HEK293 (cell line): ENCODE results near the gene CERKL.

Experiments
- CTCF ChIA-PET: fragments of 350-600 bp; formaldehyde crosslinking; extraction: SDS; loops from one replicate; lab custom pipeline; 2021; ENCODE audit warnings: antibody characterized with exemption; lab: Yijun Ruan, JAX
- POLR2A ChIA-PET: fragments of 300-600 bp; formaldehyde crosslinking; extraction: SDS; loops from one replicate; lab custom pipeline; 2020; ENCODE audit warnings: antibody characterized with exemption, inconsistent platforms; lab: Yijun Ruan, JAX
- H3K27ac ChIP-seq: fragments of 200-500 bp; sonication (Bioruptor generic); 2 replicates; pipeline ENCODE4 v1.5.1; 2014; ENCODE audit warnings: low read depth, low read length, control low read depth, inconsistent platforms; ENCODE audit errors: extremely low read depth
- H3K36me3 ChIP-seq, 2 experiments: fragments of 200-500 bp in 1 of 2; sonication (Bioruptor generic) in 1 of 2; 1 replicate in 1 of 2; 2 replicates in 1 of 2; pipeline ENCODE4 v1.5.1; 2014 to 2017; ENCODE audit warnings: inconsistent platforms in 2 of 2, low read length in 2 of 2; ENCODE audit not compliant: control insufficient read depth in 2 of 2, insufficient read depth in 1 of 2
- H3K4me1 ChIP-seq: fragments of 200-500 bp; sonication (Bioruptor generic); 2 replicates; pipeline ENCODE4 v1.5.1; 2014; ENCODE audit warnings: mild to moderate bottlenecking, low read length, inconsistent platforms; ENCODE audit not compliant: control insufficient read depth, insufficient read depth
- H3K4me3 ChIP-seq: 2 replicates; pipeline ENCODE4 v1.5.1; 2011; ENCODE audit warnings: low read depth, mild to moderate bottlenecking, control low read depth, low read length, moderate library complexity
- H3K9me3 ChIP-seq: fragments of 200-500 bp; sonication (Bioruptor generic); 2 replicates; pipeline ENCODE4 v1.5.1; 2014; ENCODE audit warnings: low read depth, low read length, inconsistent platforms; ENCODE audit not compliant: control insufficient read depth, insufficient read depth
- EGR2 ChIP-seq: fragments of 450-650 bp; formaldehyde crosslinking; IDR thresholded peaks from 2 replicates; pipeline ENCODE4 v1.5.1; 2016; ENCODE audit warnings: low read depth, missing biosample characterization, missing genetic modification characterization
- FEZF1 ChIP-seq: fragments of 450-650 bp; formaldehyde crosslinking; IDR thresholded peaks from 2 replicates; pipeline ENCODE4 v1.5.1; 2016; ENCODE audit warnings: missing biosample characterization, missing genetic modification characterization
- IKZF3 ChIP-seq: fragments of 450-650 bp; IDR thresholded peaks from 2 replicates; pipeline ENCODE4 v1.5.0; 2018; ENCODE audit warnings: missing biosample characterization, mild to moderate bottlenecking, missing genetic modification characterization, moderate library complexity
- KLF17 ChIP-seq: fragments of 450-650 bp; formaldehyde crosslinking; IDR thresholded peaks from 2 replicates; pipeline ENCODE4 v1.5.1; 2016; ENCODE audit warnings: missing biosample characterization, missing genetic modification characterization
- OSR2 ChIP-seq: fragments of 450-650 bp; formaldehyde crosslinking; IDR thresholded peaks from 2 replicates; pipeline ENCODE4 v1.5.1; 2016; ENCODE audit warnings: missing biosample characterization, missing genetic modification characterization
- SETDB1 ChIP-seq: IDR thresholded peaks from one replicate; pipeline ENCODE4 v1.6.1; 2017; ENCODE audit warnings: mild to moderate bottlenecking, low read length, moderate library complexity, mixed read lengths; ENCODE audit not compliant: insufficient read length
- SP7 ChIP-seq: fragments of 450-650 bp; formaldehyde crosslinking; IDR thresholded peaks from 2 replicates; pipeline ENCODE4 v1.5.1; 2016; ENCODE audit warnings: missing biosample characterization, missing genetic modification characterization
- TCF7L2 ChIP-seq: IDR thresholded peaks from 2 replicates; pipeline ENCODE4 v1.6.1; 2011; ENCODE audit warnings: low read depth, mild to moderate bottlenecking, inconsistent platforms, low read length, moderate library complexity, borderline replicate concordance
- YY1 ChIP-seq: fragments of 450-650 bp; formaldehyde crosslinking; IDR thresholded peaks from 2 replicates; pipeline ENCODE4 v1.5.1; 2018; ENCODE audit warnings: missing biosample characterization, missing genetic modification characterization
- ZBTB10 ChIP-seq: fragments of 450-650 bp; formaldehyde crosslinking; IDR thresholded peaks from 2 replicates; pipeline ENCODE4 v1.5.1; 2016; ENCODE audit warnings: missing biosample characterization, missing genetic modification characterization
- ZBTB26 ChIP-seq: fragments of 450-650 bp; formaldehyde crosslinking; optimal IDR thresholded peaks from 2 replicates; pipeline ENCODE3; 2016; ENCODE audit warnings: missing biosample characterization, mild to moderate bottlenecking, missing genetic modification characterization
- ZBTB49 ChIP-seq: fragments of 450-650 bp; formaldehyde crosslinking; IDR thresholded peaks from 2 replicates; pipeline ENCODE4 v1.5.1; 2016; ENCODE audit warnings: missing biosample characterization, missing genetic modification characterization, low read depth
- ZNF140 ChIP-seq: fragments of 450-650 bp; formaldehyde crosslinking; IDR thresholded peaks from 2 replicates; pipeline ENCODE4 v1.5.1; 2016; ENCODE audit warnings: missing biosample characterization, missing genetic modification characterization
- ZNF146 ChIP-seq: fragments of 450-650 bp; formaldehyde crosslinking; IDR thresholded peaks from 2 replicates; pipeline ENCODE4 v1.5.1; 2016; ENCODE audit warnings: missing biosample characterization, missing genetic modification characterization
- ZNF155 ChIP-seq: fragments of 450-650 bp; formaldehyde crosslinking; IDR thresholded peaks from 2 replicates; pipeline ENCODE4 v1.5.1; 2016; ENCODE audit warnings: missing biosample characterization, missing genetic modification characterization
- ZNF366 ChIP-seq: fragments of 450-650 bp; formaldehyde crosslinking; conservative IDR thresholded peaks from 2 replicates; pipeline ENCODE4 v1.5.1; 2016; ENCODE audit warnings: missing biosample characterization, missing genetic modification characterization
- ZNF37A ChIP-seq: fragments of 450-650 bp; IDR thresholded peaks from 2 replicates; pipeline ENCODE4 v1.5.1; 2018; ENCODE audit warnings: missing biosample characterization, missing genetic modification characterization
- ZNF426 ChIP-seq: fragments of 450-650 bp; formaldehyde crosslinking; IDR thresholded peaks from 2 replicates; pipeline ENCODE4 v1.5.1; 2017; ENCODE audit warnings: missing biosample characterization, missing genetic modification characterization, mild to moderate bottlenecking, inconsistent platforms, moderate library complexity
- ZNF488 ChIP-seq: fragments of 450-650 bp; formaldehyde crosslinking; IDR thresholded peaks from 2 replicates; pipeline ENCODE4 v1.5.1; 2016; ENCODE audit warnings: missing biosample characterization, missing genetic modification characterization
- ZNF560 ChIP-seq: fragments of 450-650 bp; formaldehyde crosslinking; IDR thresholded peaks from 2 replicates; pipeline ENCODE4 v1.5.1; 2017; ENCODE audit warnings: missing biosample characterization, missing genetic modification characterization, borderline replicate concordance
- ZNF600 ChIP-seq: fragments of 450-650 bp; formaldehyde crosslinking; IDR thresholded peaks from 2 replicates; pipeline ENCODE4 v1.5.1; 2016; ENCODE audit warnings: missing biosample characterization, missing genetic modification characterization
- ZNF692 ChIP-seq: fragments of 450-650 bp; formaldehyde crosslinking; IDR thresholded peaks from 2 replicates; pipeline ENCODE4 v1.5.1; 2016; ENCODE audit warnings: missing biosample characterization, missing genetic modification characterization

CERKL gene

GRCh38 chr2:181684454-181685149 lies 27.7 kb upstream of the CERKL start:
- CTCF ChIA-PET, result no interaction called here
- H3K4me3 ChIP-seq, result no peak overlapping the region
- no peak overlapping the region for H3K27ac ChIP-seq
- TF ChIP-seq IKZF3, result no peak
- TF ChIP-seq ZNF146 (tag by site-specific recombination), result no peak
- no peak for TF ChIP-seq ZNF37A (tag by site-specific recombination)
- no peaks in the 10 kb centered on the region for H3K9me3 ChIP-seq
- H3K36me3 ChIP-seq, result no peaks in the 10 kb centered on the region
- POLR2A ChIA-PET, result no interaction called here
- H3K4me1 ChIP-seq, result peaks cover 3% of the 10 kb centered on the region; the same call in 1 of the 2 replicates

GRCh38 chr2:181683518-181684453 lies 26.9 kb upstream of the CERKL start:
- Histone ChIP-seq H3K4me1 (peaks cover 3% of the 10 kb centered on the region; the same call in 1 of the 2 replicates), H3K4me3 (peak overlapping the region; percentile 27), H3K36me3 (no peaks in the 10 kb centered on the region), H3K27ac (no peak overlapping the region), H3K9me3 (no peaks in the 10 kb centered on the region)
- CTCF ChIA-PET, result interaction anchor here (0.5 to 0.6 kb wide), 2 partner anchors 98 to 1176 kb away, joined by 4 read pairs; no protein-coding TSS in a partner anchor
- POLR2A ChIA-PET, result no interaction called here
- TF ChIP-seq ZBTB26 (tag by site-specific recombination) (peak; percentile 51), ZNF426 (tag by site-specific recombination) (no peak), ZBTB10 (tag by site-specific recombination) (no peak), ZNF366 (tag by site-specific recombination) (no peak), ZNF560 (tag by site-specific recombination) (no peak), EGR2 (tag by site-specific recombination) (peak; percentile 42), ZNF488 (tag by site-specific recombination) (peak; percentile 55; the same call in 1 of the 2 replicates), SP7 (tag by site-specific recombination) (peak; percentile 90), ZBTB49 (no peak), ZNF155 (tag by site-specific recombination) (no peak), ZNF600 (no peak), OSR2 (tag by site-specific recombination) (peak; percentile 50; the same call in 1 of the 2 replicates), YY1 (no peak), SETDB1 (no peak), FEZF1 (tag by site-specific recombination) (peak; percentile 76), KLF17 (tag by site-specific recombination) (peak; percentile 76; the same call in 1 of the 2 replicates), IKZF3 (no peak), ZNF140 (tag by site-specific recombination) (no peak), ZNF692 (tag by site-specific recombination) (0 out of 2 replicates have a peak, but pooled peaks have one; percentile 38), TCF7L2 (peak; percentile 15; the same call in 1 of the 2 replicates)
